OCI-LY7 (cell line): Measurements from ENCODE around the gene DNAJB12. TPM values are rescaled to one million over a fixed set of nuclear protein-coding genes. Genes with fewer than 3 reads are reported as not detected.
A peak's percentile ranks its signal among the peaks of the same experiment; 100 is the strongest.

Experiments
- BruUV-seq: library from RNA; stranded (reverse); fragments of 400-500 nt; replicated peaks from 2 replicates; lab custom pipeline; 2021; lab: Mats Ljungman, UMichigan
- CTCF ChIA-PET: fragments of 300-600 bp; sonication (Branson Sonifier 250); formaldehyde crosslinking; loops from one replicate; lab custom pipeline; 2022; ENCODE audit warnings: antibody characterized with exemption; ENCODE audit not compliant: unreplicated experiment; lab: Charles Lee
- POLR2A ChIA-PET: fragments of 300-600 bp; sonication (Branson Sonifier 250); formaldehyde crosslinking; loops from one replicate; lab custom pipeline; 2022; ENCODE audit warnings: antibody characterized with exemption; lab: Charles Lee
- DNase-seq: peaks from one replicate; pipeline ENCODE4 v3.0.0-alpha.2; 2015; ENCODE audit warnings: low spot score
- H2AFZ ChIP-seq: fragments of 200-600 bp; sonication (generic), shearing (Covaris generic); 2 replicates; pipeline ENCODE4 v1.6.1; 2014; ENCODE audit warnings: mild to moderate bottlenecking, antibody characterized with exemption, low read length, moderate library complexity
- H3K27ac ChIP-seq: fragments of 200-600 bp; sonication (generic); 2 replicates; pipeline ENCODE4 v1.5.1; 2014; ENCODE audit warnings: mixed run types, low read depth, mild to moderate bottlenecking, moderate library complexity, low read length, inconsistent platforms; ENCODE audit not compliant: poor library complexity, severe bottlenecking
- H3K36me3 ChIP-seq: fragments of 200-600 bp; sonication (generic); 2 replicates; pipeline ENCODE4 v1.6.1; 2014; ENCODE audit warnings: mild to moderate bottlenecking, antibody characterized with exemption, low read length, moderate library complexity, mixed read lengths; ENCODE audit not compliant: insufficient read depth
- H3K4me1 ChIP-seq: fragments of 200-600 bp; sonication (generic); 2 replicates; pipeline ENCODE4 v1.5.1; 2014; ENCODE audit warnings: mild to moderate bottlenecking, low read length; ENCODE audit not compliant: insufficient read depth, poor library complexity, severe bottlenecking
- H3K4me2 ChIP-seq: fragments of 200-600 bp; sonication (generic); 2 replicates; pipeline ENCODE4 v1.6.1; 2014; ENCODE audit warnings: mild to moderate bottlenecking, low read length
- H3K4me3 ChIP-seq: fragments of 200-600 bp; sonication (generic); 2 replicates; pipeline ENCODE4 v1.5.1; 2014; ENCODE audit warnings: mild to moderate bottlenecking, low read depth, low read length; ENCODE audit not compliant: poor library complexity, severe bottlenecking
- H3K79me2 ChIP-seq: fragments of 200-600 bp; sonication (generic); 2 replicates; pipeline ENCODE4 v1.6.1; 2016; ENCODE audit warnings: low read depth, mild to moderate bottlenecking, low read length, moderate library complexity, mixed read lengths; ENCODE audit not compliant: insufficient read depth
- H3K9me2 ChIP-seq: fragments of 200-600 bp; sonication (generic); 2 replicates; pipeline ENCODE4 v1.6.1; 2016; ENCODE audit warnings: mild to moderate bottlenecking, low read length, mixed read lengths; ENCODE audit not compliant: insufficient read depth
- H3K9me3 ChIP-seq: fragments of 200-600 bp; sonication (generic); 2 replicates; pipeline ENCODE4 v1.6.1; 2014; ENCODE audit warnings: mild to moderate bottlenecking, mixed run types, low read length, mixed read lengths
- H4K20me1 ChIP-seq: fragments of 200-600 bp; sonication (generic); 2 replicates; pipeline ENCODE4 v1.6.1; 2014; ENCODE audit warnings: mild to moderate bottlenecking, antibody characterized with exemption, low read length, moderate library complexity, mixed read lengths; ENCODE audit not compliant: insufficient read depth
- EZH2phosphoT487 ChIP-seq: fragments of 200-600 bp; sonication (generic); IDR thresholded peaks from 2 replicates; pipeline ENCODE4 v1.6.1; 2018; ENCODE audit warnings: low read depth, borderline replicate concordance, mild to moderate bottlenecking, mixed run types, antibody characterized with exemption, low read length, moderate library complexity, mixed read lengths
- intact Hi-C: fragments of 100-400 bp; cut with micrococcal nuclease; formaldehyde crosslinking; loops from one replicate; pipeline ENCODE4 v1.10.0; 2022; ENCODE audit not compliant: unreplicated experiment
- total RNA-seq, 2 experiments: library from RNA; depleted of rRNA in 1 of 2; stranded (reverse); fragments of >200 nt in 1 of 2; shearing (Covaris generic) in 1 of 2; gene quantifications; 2 replicates each; pipeline ENCODE4 v1.2.3, GENCODE V29; 2014 to 2022
- TF ChIP-seq, protein P1 (sequence below): fragments of 200-600 bp; sonication (generic); conservative IDR thresholded peaks from 2 replicates; pipeline ENCODE4 v1.5.1; 2014; ENCODE audit warnings: mild to moderate bottlenecking, antibody characterized with exemption, low read length, moderate library complexity, mixed read lengths

DNAJB12 gene
- total RNA-seq, 2 experiments from 2014 or later = 27.4 to 28.3 TPM

GRCh38 chr10:72321248-72322029 lies 33.3 kb downstream of the DNAJB12 start:
- CTCF ChIA-PET = interaction anchor here (0.6 to 2.4 kb wide), 8 partner anchors 8 to 63 kb away, joined by 3 to 7 read pairs (median 4); partner anchors contain the start of gene DDIT4
- Histone ChIP-seq H3K27ac (peak overlapping the region; percentile 97), H4K20me1 (no peaks in the 10 kb centered on the region), H3K79me2 (no peaks in the 10 kb centered on the region), H3K9me3 (no peaks in the 10 kb centered on the region), H3K4me3 (peak overlapping the region; percentile 66), H3K9me2 (no peaks in the 10 kb centered on the region), H3K4me1 (peaks cover 73% of the 10 kb centered on the region), H2AFZ (peak overlapping the region; percentile 9; the same call in 1 of the 2 replicates), H3K36me3 (no peaks in the 10 kb centered on the region), H3K4me2 (peak overlapping the region; percentile 82)
- no peak for DNase-seq
- intact Hi-C loops = no loop called here
- POLR2A ChIA-PET = interaction anchor here (0.6 to 6.4 kb wide), 23 partner anchors 8 to 608 kb away, joined by 3 to 91 read pairs (median 5); partner anchors contain the start of genes ASCC1 and DDIT4
- BruUV-seq = TSS peak; percentile 81
- TF ChIP-seq, protein P1, sequence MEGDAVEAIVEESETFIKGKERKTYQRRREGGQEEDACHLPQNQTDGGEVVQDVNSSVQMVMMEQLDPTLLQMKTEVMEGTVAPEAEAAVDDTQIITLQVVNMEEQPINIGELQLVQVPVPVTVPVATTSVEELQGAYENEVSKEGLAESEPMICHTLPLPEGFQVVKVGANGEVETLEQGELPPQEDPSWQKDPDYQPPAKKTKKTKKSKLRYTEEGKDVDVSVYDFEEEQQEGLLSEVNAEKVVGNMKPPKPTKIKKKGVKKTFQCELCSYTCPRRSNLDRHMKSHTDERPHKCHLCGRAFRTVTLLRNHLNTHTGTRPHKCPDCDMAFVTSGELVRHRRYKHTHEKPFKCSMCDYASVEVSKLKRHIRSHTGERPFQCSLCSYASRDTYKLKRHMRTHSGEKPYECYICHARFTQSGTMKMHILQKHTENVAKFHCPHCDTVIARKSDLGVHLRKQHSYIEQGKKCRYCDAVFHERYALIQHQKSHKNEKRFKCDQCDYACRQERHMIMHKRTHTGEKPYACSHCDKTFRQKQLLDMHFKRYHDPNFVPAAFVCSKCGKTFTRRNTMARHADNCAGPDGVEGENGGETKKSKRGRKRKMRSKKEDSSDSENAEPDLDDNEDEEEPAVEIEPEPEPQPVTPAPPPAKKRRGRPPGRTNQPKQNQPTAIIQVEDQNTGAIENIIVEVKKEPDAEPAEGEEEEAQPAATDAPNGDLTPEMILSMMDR = no peak
- no peak for TF ChIP-seq EZH2phosphoT487

DNA sequence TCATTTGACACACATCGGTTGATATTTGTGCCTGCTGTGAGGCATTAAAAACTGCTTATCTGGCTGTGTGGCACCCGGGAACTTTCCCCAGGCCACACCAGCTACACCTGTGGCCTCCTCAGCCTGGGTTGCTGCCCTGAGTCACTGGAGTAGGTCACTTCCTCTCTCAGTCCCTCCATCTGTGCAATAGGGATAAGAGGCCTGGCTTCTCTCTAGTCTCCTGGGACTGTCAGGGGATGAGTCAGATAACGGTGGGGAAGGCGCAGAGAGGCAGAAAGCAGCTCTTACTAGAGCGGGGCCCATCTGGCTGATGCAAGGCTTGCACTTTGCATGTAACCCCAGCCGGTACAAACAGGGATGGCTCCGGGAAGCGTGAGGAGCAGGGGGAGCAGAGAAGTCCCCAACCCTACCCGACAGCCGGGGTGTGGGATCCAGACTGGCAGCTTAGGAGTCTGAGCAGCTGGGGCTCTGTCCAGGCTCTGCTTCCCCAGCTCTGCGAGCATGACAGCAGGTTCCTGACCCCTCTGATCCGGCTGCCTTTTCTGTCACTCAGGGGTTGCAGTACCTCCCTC lies 34.0 kb downstream of the DNAJB12 start:
- Histone ChIP-seq H3K4me3 (peak overlapping the region; percentile 66), H3K36me3 (no peaks in the 10 kb centered on the region), H3K79me2 (no peaks in the 10 kb centered on the region), H4K20me1 (no peaks in the 10 kb centered on the region), H3K27ac (peak overlapping the region; percentile 97), H2AFZ (peak overlapping the region; percentile 9; the same call in 1 of the 2 replicates), H3K4me1 (peaks cover 80% of the 10 kb centered on the region), H3K9me3 (no peaks in the 10 kb centered on the region), H3K4me2 (peak overlapping the region; percentile 82), H3K9me2 (no peaks in the 10 kb centered on the region)
- POLR2A ChIA-PET = interaction anchor here (0.6 to 6.4 kb wide), 18 partner anchors 9 to 608 kb away, joined by 3 to 91 read pairs (median 8); partner anchors contain the start of genes ASCC1 and DDIT4
- BruUV-seq = no TSS peak
- CTCF ChIA-PET = interaction anchor here (0.6 to 2.4 kb wide), 6 partner anchors 9 to 47 kb away, joined by 3 to 7 read pairs (median 4); partner anchors contain the start of gene DDIT4
- intact Hi-C loops = loop anchor here (1.0 kb wide), 5 partner anchors 11 to 72 kb away; partner anchors contain the start of gene DDIT4
- TF ChIP-seq EZH2phosphoT487 = no peak
- TF ChIP-seq, protein P1 = no peak
- peak; percentile 99 for DNase-seq
